Measurements from ENCODE around the gene RAB43.

DNA sequence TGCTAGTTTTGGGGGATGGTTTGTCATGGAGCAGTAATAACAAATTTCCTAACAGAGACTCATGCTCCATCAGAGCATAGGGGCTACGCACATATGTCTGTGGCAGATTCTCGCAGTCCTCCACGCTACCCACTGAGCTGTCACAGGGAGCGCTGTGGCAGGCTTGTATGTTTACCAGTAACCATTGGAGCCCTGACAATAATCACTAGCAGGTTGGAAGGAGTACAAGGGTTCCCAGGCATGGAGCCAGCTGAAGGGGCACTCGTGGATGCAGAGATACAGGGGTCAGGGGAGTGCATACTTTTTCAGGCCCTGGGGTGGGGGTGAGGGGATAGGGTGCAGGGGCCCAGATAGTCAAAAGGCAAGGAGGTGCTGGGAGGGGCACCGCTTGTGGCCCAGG, 68.9 kb downstream of the RAB43 start:
- TF ChIP-seq RFX5 (IDR thresholded peaks at IDR 0.05; ENCODE audit: low read length) (no peak), SIN3A (IDR thresholded peaks at IDR 0.05; ENCODE audit: borderline replicate concordance, low read depth, low read length) (no peak), JUND (IDR thresholded peaks at IDR 0.05) (no peak), POLR2AphosphoS5 (IDR thresholded peaks at IDR 0.05; ENCODE audit: low read depth, low read length) (no peak), MXI1 (IDR thresholded peaks at IDR 0.05; ENCODE audit: low read depth, low read length) (no peak), RXRA (IDR thresholded peaks at IDR 0.05; ENCODE audit: borderline replicate concordance, low read depth) (no peak), EP300 (IDR thresholded peaks at IDR 0.05; ENCODE audit: borderline replicate concordance in 1 of 2, low read depth in 1 of 2, low read length in 1 of 2) (no peak), RAD21 (IDR thresholded peaks at IDR 0.05; ENCODE audit: low read length) (no peak), GABPA (IDR thresholded peaks at IDR 0.05; ENCODE audit: low read depth) (no peak), TAF1 (IDR thresholded peaks at IDR 0.05; ENCODE audit: borderline replicate concordance, low read depth, low read length) (no peak), CHD2 (IDR thresholded peaks at IDR 0.05; ENCODE audit: low read length, partially characterized antibody) (no peak)
- TF ChIP-seq, protein P1, sequence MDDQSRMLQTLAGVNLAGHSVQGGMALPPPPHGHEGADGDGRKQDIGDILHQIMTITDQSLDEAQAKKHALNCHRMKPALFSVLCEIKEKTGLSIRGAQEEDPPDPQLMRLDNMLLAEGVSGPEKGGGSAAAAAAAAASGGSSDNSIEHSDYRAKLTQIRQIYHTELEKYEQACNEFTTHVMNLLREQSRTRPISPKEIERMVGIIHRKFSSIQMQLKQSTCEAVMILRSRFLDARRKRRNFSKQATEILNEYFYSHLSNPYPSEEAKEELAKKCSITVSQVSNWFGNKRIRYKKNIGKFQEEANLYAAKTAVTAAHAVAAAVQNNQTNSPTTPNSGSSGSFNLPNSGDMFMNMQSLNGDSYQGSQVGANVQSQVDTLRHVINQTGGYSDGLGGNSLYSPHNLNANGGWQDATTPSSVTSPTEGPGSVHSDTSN (IDR thresholded peaks at IDR 0.05): no peak
- TF ChIP-seq, protein P2, sequence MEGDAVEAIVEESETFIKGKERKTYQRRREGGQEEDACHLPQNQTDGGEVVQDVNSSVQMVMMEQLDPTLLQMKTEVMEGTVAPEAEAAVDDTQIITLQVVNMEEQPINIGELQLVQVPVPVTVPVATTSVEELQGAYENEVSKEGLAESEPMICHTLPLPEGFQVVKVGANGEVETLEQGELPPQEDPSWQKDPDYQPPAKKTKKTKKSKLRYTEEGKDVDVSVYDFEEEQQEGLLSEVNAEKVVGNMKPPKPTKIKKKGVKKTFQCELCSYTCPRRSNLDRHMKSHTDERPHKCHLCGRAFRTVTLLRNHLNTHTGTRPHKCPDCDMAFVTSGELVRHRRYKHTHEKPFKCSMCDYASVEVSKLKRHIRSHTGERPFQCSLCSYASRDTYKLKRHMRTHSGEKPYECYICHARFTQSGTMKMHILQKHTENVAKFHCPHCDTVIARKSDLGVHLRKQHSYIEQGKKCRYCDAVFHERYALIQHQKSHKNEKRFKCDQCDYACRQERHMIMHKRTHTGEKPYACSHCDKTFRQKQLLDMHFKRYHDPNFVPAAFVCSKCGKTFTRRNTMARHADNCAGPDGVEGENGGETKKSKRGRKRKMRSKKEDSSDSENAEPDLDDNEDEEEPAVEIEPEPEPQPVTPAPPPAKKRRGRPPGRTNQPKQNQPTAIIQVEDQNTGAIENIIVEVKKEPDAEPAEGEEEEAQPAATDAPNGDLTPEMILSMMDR (IDR thresholded peaks at IDR 0.05): no peak
- TF ChIP-seq, protein P3, sequence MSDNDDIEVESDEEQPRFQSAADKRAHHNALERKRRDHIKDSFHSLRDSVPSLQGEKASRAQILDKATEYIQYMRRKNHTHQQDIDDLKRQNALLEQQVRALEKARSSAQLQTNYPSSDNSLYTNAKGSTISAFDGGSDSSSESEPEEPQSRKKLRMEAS (IDR thresholded peaks at IDR 0.05; ENCODE audit: low read depth): no peak
